ENCODE measurements around the gene L2HGDH.

Gene L2HGDH

DNA sequence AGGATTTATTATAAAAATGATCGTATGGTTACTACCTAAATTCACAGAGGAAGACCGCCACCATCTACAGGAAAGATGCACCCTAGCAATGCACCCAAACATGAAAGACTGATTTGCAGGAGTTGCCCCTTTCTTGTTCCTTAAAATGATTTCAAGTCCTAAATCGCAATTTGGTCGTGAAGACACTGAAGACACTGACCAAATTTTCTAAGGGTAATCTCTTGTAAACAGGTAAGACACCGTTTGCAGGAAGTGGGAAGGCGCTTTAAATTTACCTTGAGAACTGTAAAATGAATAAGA lies 81.7 kb downstream of the L2HGDH start:
- no peak for DNase-seq (ENCODE audit: low read depth in 3 of 3)

DNA sequence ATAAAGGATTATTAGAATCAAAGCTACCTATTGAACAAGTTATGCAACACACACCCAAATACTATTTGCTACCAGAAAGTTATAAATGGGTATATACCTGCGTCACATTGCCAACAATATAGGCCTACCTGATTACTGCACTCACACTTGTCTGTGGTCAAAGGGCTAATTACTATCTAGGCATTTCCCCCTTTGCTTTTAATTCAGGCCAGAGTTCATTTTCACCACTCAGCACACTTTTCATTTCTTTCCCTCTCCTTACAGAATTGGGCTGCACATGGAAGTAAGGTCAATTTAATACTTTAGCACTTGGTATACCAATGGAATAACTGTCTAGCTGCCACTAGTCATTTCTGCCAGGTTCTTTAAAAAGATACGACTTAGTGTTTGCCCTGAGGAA lies 82.3 kb downstream of the L2HGDH start:
- no peak for DNase-seq (ENCODE audit: low read depth in 3 of 3)

DNA sequence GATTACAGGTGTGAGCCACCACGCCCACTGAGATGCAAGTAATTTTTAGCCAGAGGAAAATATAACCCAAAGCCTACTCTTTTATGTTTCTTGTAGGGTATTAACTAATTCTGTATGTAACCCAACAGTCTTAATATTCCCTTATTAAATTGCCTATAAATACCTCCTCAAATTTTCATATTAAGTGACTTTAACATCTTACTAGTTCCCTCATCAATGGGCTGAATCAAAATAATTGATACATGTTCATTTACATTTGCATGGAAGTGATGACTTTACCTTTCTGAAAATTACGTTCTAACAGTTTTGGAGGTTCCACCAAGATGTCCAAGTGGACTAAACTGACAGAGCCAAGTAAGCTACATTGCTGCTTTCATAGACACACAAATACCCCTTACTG lies 83.7 kb downstream of the L2HGDH start:
- no peak for DNase-seq (ENCODE audit: low read depth in 3 of 3)

DNA sequence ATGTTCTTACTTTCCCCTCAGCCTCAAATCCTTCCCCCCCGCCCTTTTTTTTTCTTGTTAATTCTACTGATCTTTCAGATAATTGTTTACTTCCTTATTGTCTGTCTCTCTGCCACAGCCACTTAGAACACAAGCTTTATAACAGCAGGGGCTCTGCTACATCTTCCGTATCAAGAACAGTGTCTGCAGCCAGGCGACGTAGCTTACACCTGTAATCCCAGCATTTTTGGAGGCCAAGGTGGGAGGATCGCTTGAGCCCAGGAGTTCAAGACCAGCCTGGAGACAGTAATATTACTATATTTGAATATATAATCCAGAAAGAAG lies 86.1 kb downstream of the L2HGDH start:
- no peak for DNase-seq (ENCODE audit: low read depth in 3 of 3)

DNA sequence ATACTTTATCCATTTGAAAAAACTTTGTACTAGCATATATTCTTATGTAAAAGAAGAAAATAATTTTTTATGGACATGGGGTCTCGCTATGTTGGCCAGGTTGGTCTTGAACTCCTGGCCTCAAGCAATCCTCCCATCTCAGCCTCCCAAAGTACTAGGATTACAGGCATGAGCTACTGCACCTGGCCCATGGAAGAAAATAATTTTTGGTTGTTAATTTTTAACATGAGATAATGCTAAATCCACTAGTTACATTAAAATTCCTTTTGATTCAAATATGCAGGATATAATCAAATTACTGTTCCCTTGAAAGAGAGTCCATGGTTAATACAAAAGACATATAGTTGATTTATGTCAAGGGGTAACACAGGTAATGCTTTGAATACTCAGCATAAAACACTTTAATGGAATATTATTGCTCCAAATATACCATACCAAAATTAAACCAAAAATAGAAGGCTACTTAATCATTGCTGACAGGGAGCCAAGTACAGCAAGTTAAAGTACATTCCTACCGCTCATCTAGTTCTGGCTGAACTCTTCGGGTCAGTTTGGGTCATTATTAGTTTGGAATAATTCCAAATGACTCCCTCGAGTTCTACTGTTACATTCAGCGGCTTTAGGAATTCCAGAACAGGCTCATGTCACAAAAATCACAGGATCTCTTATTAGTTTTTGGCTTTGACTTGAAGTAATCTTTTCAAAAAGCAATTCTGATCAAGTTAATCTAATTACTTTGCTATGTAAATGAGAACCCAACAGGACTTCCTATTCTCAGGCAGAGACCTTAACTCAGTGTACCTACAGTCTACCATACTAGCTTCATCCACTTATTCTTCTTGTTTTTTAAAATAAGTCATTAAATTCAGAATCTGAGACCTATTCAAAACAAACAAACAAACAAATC lies 86.7 kb downstream of the L2HGDH start:
- DNase-seq (ENCODE audit: low read depth in 3 of 3): no peak

GRCh38 chr14:50222055-50222613 lies 89.9 kb downstream of the L2HGDH start:
- no peak for DNase-seq (ENCODE audit: low read depth in 3 of 3)

DNA sequence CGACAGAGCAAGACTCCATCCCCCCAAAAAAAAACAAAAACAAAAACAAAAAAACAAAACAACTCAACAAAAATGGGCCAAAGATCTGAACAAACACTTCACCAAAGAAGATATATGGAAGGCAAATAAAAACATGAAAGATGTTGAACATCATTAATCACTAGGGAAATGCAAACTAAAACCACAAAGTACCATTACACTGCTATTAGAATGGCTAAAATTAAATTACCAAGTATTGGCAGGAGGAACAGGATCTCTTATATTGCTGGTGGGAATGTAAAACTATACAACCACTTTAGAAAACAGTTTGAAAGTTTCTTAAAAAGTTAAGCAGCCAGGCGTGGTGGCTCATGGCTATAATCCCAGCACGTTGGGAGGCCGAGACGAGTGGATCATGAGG lies 93.5 kb downstream of the L2HGDH start:
- no peak for DNase-seq (ENCODE audit: low read depth in 3 of 3)

GRCh38 chr14:50215416-50215815 lies 96.6 kb downstream of the L2HGDH start:
- DNase-seq (ENCODE audit: low read depth in 3 of 3): no peak

- no peak for DNase-seq (ENCODE audit: low read depth in 3 of 3)
These were observed 98.2 kb downstream of the L2HGDH start for GRCh38 chr14:50213795-50214194.

DNA sequence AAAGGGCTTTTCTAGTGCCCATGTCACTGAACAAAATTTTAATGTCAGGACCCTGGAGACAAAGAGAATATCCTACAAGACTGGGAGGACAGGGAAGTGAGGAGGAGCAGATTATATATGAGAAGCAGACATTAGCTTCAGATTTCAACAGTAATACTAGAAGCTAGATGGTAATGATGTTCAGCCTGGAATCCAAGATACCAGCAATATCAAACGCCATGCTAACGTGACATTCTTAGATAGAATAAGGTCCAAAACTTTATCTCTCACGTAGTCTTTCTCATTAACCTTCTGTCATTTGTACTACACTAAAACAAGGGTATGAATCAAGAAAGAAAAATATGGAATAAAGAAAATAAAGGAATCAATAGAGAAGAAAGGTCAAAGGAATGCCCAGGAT lies 99.3 kb downstream of the L2HGDH start:
- DNase-seq (ENCODE audit: low read depth in 3 of 3): no peak

DNA sequence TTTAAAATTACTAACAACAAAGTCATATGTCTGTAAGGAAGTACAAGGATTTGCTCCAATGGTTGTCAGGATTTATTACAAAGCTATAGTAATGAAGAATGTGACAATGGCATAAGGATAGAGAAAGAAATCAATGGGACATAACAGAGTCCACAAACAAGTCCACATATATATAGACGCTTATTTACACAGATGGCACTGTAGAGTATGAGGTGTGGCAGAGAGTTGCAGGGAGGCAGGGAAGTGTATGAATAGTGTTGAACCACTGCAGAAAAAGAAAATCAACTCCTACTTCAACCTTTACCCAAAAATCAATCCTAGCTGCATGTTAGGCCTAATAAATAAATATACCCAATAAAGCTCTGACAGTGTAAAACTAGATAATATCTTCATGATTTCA lies 102.0 kb downstream of the L2HGDH start:
- no peak for DNase-seq (ENCODE audit: low read depth in 3 of 3)

DNA sequence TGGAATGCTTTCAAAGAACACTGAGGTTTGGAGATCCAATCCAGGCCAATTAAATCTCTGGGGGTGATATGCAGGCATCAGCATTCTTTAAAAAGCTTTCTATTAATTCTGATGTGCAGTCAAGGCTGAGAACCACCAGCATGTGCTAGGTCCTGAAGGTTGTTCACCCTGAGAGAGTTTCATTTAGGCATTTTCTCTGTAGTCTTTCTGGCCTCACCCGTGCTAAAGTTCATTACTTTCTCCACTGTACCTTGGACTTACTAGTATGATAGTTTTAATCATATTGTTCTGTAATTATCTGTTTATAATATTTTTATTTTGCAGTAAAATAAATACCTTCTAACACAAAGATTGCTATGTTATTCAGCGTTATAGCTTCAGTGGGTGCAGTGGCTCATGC lies 113.5 kb downstream of the L2HGDH start:
- no peak for DNase-seq (ENCODE audit: low read depth in 3 of 3)

DNA sequence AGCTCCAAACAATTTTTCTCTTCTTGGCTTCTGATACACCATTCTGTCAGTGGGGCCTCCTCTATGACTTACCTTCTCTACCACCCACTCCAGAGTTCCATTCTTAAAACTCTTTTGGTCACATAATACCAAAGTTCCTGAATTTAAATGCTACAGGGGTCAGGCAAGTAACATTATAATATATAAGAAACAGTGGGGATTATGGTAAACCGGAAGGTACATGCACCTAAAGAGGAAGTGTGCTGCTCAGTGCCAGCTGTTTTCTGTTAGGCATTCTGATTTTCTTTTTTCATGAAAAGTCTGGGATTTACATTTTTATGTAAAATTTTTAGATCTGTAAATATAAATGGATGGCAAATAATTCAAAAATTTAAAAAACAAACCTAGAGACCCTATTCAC lies 120.5 kb downstream of the L2HGDH start:
- DNase-seq (ENCODE audit: low read depth in 3 of 3): no peak

Measured in stimulated activated CD4-positive, alpha-beta T cell treated with anti-CD3 and anti-CD28 coated beads, TNF-alpha, amount 100 ng/mL, for 48 hours (primary cell).